Measurements from ENCODE around the gene SORCS2. TPM values are rescaled to one million over a fixed set of nuclear protein-coding genes. Genes with fewer than 3 reads are reported as not detected.

The SORCS2 gene
- total RNA-seq, 1 donor from 2014 or later: 3.1 TPM

DNA sequence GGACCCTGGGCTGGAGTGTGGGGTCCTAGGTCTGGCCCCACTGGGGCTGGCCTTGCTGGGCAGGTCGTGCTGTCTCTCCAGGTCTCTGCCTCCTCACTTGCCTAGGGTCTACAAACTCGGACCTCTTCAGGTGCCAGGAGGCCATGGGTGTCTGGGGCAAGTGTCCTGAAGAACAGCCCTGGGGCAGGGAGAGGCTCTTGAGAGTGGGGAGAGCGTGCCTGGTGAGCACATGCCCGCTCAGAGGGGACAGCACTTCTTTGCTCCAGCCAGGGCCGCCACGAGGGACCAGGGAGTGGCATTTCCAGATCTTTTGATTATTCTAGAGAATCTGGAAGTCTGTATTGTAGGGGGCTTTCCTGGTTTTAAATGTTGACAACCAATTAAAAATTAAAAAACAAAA is 63.7 kb downstream of the SORCS2 start:
- Histone ChIP-seq H3K9me3 (ENCODE audit: control insufficient read depth in 3 of 3, low read length in 3 of 3) (no peaks in the 10 kb centered on the region), H3K9ac (ENCODE audit: low read depth in 1 of 3, low read length in 3 of 3) (peak overlapping the region in 1 of 3 donors; percentile 45), H3K27ac (ENCODE audit: low read depth, low read length) (peak overlapping the region; percentile 69), H3K4me3 (ENCODE audit: low read length in 3 of 3) (no peak overlapping the region), H3K27me3 (ENCODE audit: control insufficient read depth in 3 of 3, insufficient read depth in 3 of 3, low read length in 3 of 3) (no peaks in the 10 kb centered on the region), H3K36me3 (ENCODE audit: control insufficient read depth in 3 of 3, insufficient read depth in 3 of 3, low read length in 3 of 3) (no peaks in the 10 kb centered on the region), H3K4me1 (ENCODE audit: control insufficient read depth in 3 of 3, insufficient read depth in 3 of 3, low read length in 3 of 3) (peaks cover 35 to 61% (median 48%) of the 10 kb centered on the region in 3 donors)

DNA sequence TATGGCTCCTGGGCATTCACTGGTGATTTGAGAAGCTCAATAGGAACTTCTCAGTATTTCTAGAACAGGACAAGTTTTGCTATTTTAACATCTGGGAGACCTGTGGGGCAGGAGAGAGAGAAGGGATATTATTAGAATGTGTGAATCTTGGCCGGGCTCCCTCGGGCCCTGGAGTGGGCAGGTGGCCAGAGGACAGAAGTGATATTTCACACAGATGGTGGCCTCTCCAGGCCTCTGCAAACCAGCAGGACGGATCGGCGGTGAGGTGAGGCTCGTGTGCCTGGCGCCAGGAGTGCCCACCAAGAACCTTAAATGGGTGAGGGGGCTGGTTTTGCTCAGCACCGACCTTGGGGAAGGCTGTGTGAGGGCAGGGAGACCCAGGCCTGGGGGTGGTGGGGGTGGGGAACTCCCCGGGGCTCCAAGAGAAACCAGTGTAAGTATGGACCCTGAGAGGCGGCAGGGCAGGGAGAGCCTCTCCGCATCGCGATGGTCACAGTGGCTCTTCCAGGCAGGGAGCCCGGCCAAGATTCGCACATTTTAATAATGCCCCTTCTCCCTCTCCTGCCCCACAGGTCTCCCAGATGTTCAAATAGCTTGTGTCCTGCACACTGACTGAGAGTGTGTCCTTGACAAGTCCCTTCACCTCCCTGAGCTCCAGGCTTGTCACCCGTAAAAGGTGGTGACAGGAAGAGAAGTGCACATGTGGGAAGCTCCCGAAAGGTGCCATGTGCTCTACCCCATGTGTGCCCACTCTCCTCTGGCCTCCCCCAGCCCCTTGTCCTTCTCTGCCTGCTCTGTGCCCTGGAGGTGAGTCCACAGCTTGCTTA is 64.9 kb downstream of the SORCS2 start:
- H3K9me3 ChIP-seq (ENCODE audit: control insufficient read depth in 3 of 3, low read length in 3 of 3): no peaks in the 10 kb centered on the region
- peaks cover 36 to 60% (median 47%) of the 10 kb centered on the region in 3 donors for H3K4me1 ChIP-seq (ENCODE audit: control insufficient read depth in 3 of 3, insufficient read depth in 3 of 3, low read length in 3 of 3)
- peak overlapping the region in 1 of 3 donors; percentile 35 for H3K4me3 ChIP-seq (ENCODE audit: low read length in 3 of 3)
- peak overlapping the region in 1 of 3 donors; percentile 50 for H3K9ac ChIP-seq (ENCODE audit: low read depth in 1 of 3, low read length in 3 of 3)
- no peaks in the 10 kb centered on the region for H3K27me3 ChIP-seq (ENCODE audit: control insufficient read depth in 3 of 3, insufficient read depth in 3 of 3, low read length in 3 of 3)
- H3K36me3 ChIP-seq (ENCODE audit: control insufficient read depth in 3 of 3, insufficient read depth in 3 of 3, low read length in 3 of 3): no peaks in the 10 kb centered on the region
- peak overlapping the region; percentile 69 for H3K27ac ChIP-seq (ENCODE audit: low read depth, low read length)

DNA sequence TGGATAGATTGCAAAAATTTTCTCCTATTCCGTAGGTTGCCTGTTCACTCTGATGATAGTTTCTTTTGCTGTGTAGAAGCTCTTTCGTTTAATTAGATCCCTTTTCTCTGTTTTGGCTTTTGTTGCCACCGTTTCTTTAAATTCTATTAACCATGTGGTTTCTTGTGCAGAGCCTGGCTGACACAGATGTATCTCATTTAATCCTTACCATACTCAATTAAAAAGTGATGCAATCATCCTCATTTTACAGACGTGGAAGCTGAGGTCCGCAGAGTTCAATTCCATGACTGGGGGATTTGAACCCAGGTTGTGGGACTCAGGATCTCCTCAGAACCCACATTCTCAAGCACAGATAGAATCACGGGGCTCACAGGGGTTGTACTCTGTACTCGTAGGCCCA is 66.7 kb downstream of the SORCS2 start:
- Histone ChIP-seq H3K9ac (ENCODE audit: low read depth in 1 of 3, low read length in 3 of 3) (no peak overlapping the region), H3K36me3 (ENCODE audit: control insufficient read depth in 3 of 3, insufficient read depth in 3 of 3, low read length in 3 of 3) (no peaks in the 10 kb centered on the region), H3K4me3 (ENCODE audit: low read length in 3 of 3) (no peak overlapping the region), H3K4me1 (ENCODE audit: control insufficient read depth in 3 of 3, insufficient read depth in 3 of 3, low read length in 3 of 3) (peaks cover 36 to 68% (median 48%) of the 10 kb centered on the region in 3 donors), H3K27ac (ENCODE audit: low read depth, low read length) (no peak overlapping the region), H3K27me3 (ENCODE audit: control insufficient read depth in 3 of 3, insufficient read depth in 3 of 3, low read length in 3 of 3) (peaks cover 0 to 3% (median 0%) of the 10 kb centered on the region in 3 donors), H3K9me3 (ENCODE audit: control insufficient read depth in 3 of 3, low read length in 3 of 3) (no peaks in the 10 kb centered on the region)

DNA sequence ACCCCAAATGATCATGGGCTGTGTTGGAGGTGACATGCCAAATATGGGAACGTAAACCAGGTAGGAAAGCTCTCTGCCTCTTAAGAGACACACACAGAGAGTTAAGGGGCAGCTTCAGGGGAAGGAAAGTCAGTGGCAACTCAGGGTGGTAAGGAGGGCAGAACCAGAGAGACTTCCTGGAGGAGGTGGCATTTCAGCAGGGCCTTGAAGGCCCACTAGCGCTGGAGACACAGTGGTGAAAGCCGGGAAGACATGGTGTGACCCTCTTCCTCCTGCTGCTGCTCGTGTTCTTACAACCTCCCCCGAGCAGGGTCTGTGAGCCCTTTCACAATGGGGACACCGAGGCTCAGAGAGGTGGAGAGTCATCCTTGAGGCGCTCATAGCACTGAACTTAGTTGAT is 68.2 kb downstream of the SORCS2 start:
- Histone ChIP-seq H3K36me3 (ENCODE audit: control insufficient read depth in 3 of 3, insufficient read depth in 3 of 3, low read length in 3 of 3) (no peaks in the 10 kb centered on the region), H3K4me1 (ENCODE audit: control insufficient read depth in 3 of 3, insufficient read depth in 3 of 3, low read length in 3 of 3) (peaks cover 29 to 57% (median 39%) of the 10 kb centered on the region in 3 donors), H3K27me3 (ENCODE audit: control insufficient read depth in 3 of 3, insufficient read depth in 3 of 3, low read length in 3 of 3) (peaks cover 0 to 6% (median 0%) of the 10 kb centered on the region in 3 donors), H3K27ac (ENCODE audit: low read depth, low read length) (peak overlapping the region; percentile 54), H3K9ac (ENCODE audit: low read depth in 1 of 3, low read length in 3 of 3) (no peak overlapping the region), H3K4me3 (ENCODE audit: low read length in 3 of 3) (no peak overlapping the region), H3K9me3 (ENCODE audit: control insufficient read depth in 3 of 3, low read length in 3 of 3) (no peaks in the 10 kb centered on the region)

DNA sequence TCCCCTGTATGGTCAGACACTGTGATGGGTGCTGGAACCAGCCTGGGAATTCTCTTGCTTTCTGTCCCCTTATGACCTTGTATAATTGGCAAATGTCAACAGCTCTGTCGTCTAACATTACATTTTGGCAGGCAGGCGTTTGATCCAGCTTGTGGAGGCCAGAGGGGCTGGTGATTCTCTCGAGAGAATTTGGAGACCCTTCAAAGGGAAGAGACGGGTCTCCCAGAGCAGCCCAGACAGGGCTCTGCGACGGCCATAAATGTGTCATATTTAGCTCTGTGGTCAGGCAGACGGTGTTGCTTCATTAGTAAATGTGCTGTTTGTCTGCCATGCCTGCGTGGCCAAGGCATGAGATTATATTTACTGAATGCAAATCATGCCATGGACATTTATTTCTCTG is 68.7 kb downstream of the SORCS2 start:
- peak overlapping the region in 1 of 3 donors; percentile 72 for H3K9ac ChIP-seq (ENCODE audit: low read depth in 1 of 3, low read length in 3 of 3)
- H3K27ac ChIP-seq (ENCODE audit: low read depth, low read length): peak overlapping the region; percentile 54
- H3K27me3 ChIP-seq (ENCODE audit: control insufficient read depth in 3 of 3, insufficient read depth in 3 of 3, low read length in 3 of 3): peaks cover 0 to 6% (median 0%) of the 10 kb centered on the region in 3 donors
- peak overlapping the region in 1 of 3 donors; percentile 2 for H3K4me3 ChIP-seq (ENCODE audit: low read length in 3 of 3)
- peaks cover 27 to 51% (median 34%) of the 10 kb centered on the region in 3 donors for H3K4me1 ChIP-seq (ENCODE audit: control insufficient read depth in 3 of 3, insufficient read depth in 3 of 3, low read length in 3 of 3)
- H3K36me3 ChIP-seq (ENCODE audit: control insufficient read depth in 3 of 3, insufficient read depth in 3 of 3, low read length in 3 of 3): no peaks in the 10 kb centered on the region
- H3K9me3 ChIP-seq (ENCODE audit: control insufficient read depth in 3 of 3, low read length in 3 of 3): no peaks in the 10 kb centered on the region

DNA sequence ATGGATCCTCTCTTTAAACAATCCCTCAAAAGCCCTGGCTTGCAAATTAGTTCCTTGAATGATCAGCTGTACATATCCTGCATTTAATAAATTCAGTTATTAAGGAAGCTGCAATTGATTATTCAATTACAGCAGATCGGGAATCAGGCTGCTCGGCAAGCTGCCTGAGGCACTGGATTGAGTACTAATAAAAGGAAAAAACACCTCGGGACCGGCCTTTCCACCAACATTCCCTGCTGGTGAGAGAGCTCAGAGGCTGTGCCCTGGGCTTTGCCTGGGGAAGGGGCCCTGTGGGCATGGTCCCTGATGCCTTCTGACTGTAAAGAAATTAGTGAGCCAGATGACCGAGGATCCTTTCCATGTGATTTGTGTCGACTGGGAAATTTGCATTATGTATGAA is 69.2 kb downstream of the SORCS2 start:
- no peaks in the 10 kb centered on the region for H3K9me3 ChIP-seq (ENCODE audit: control insufficient read depth in 3 of 3, low read length in 3 of 3)
- H3K9ac ChIP-seq (ENCODE audit: low read depth in 1 of 3, low read length in 3 of 3): peak overlapping the region in 2 of 3 donors; percentile 48 to 72
- peaks cover 0 to 6% (median 0%) of the 10 kb centered on the region in 3 donors for H3K27me3 ChIP-seq (ENCODE audit: control insufficient read depth in 3 of 3, insufficient read depth in 3 of 3, low read length in 3 of 3)
- H3K4me3 ChIP-seq (ENCODE audit: low read length in 3 of 3): peak overlapping the region in 2 of 3 donors; percentile 2 to 12
- peaks cover 23 to 47% (median 30%) of the 10 kb centered on the region in 3 donors for H3K4me1 ChIP-seq (ENCODE audit: control insufficient read depth in 3 of 3, insufficient read depth in 3 of 3, low read length in 3 of 3)
- peak overlapping the region; percentile 54 for H3K27ac ChIP-seq (ENCODE audit: low read depth, low read length)
- no peaks in the 10 kb centered on the region for H3K36me3 ChIP-seq (ENCODE audit: control insufficient read depth in 3 of 3, insufficient read depth in 3 of 3, low read length in 3 of 3)

DNA sequence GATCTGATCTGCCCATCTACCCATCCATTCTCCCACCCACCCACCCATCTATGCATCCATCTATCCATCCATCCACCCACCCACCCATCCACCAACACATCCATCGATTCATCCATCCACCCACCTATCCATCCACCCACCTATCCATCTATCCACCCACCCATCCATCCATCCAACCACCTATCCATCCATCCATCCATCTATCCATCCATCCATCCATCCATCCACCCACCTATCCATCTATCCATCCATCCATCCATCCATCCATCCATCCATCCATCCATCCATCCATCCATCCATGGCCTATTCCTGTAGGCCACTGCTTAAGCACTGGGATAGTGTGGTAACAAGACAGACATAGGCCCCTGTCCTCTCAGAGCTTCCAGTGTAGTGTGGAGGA is 69.8 kb downstream of the SORCS2 start:
- H3K36me3 ChIP-seq (ENCODE audit: control insufficient read depth in 3 of 3, insufficient read depth in 3 of 3, low read length in 3 of 3): no peaks in the 10 kb centered on the region
- H3K27ac ChIP-seq (ENCODE audit: low read depth, low read length): no peak overlapping the region
- H3K27me3 ChIP-seq (ENCODE audit: control insufficient read depth in 3 of 3, insufficient read depth in 3 of 3, low read length in 3 of 3): peaks cover 0 to 6% (median 0%) of the 10 kb centered on the region in 3 donors
- H3K4me3 ChIP-seq (ENCODE audit: low read length in 3 of 3): no peak overlapping the region
- H3K9ac ChIP-seq (ENCODE audit: low read depth in 1 of 3, low read length in 3 of 3): no peak overlapping the region
- H3K9me3 ChIP-seq (ENCODE audit: control insufficient read depth in 3 of 3, low read length in 3 of 3): no peaks in the 10 kb centered on the region
- peaks cover 20 to 41% (median 25%) of the 10 kb centered on the region in 3 donors for H3K4me1 ChIP-seq (ENCODE audit: control insufficient read depth in 3 of 3, insufficient read depth in 3 of 3, low read length in 3 of 3)

DNA sequence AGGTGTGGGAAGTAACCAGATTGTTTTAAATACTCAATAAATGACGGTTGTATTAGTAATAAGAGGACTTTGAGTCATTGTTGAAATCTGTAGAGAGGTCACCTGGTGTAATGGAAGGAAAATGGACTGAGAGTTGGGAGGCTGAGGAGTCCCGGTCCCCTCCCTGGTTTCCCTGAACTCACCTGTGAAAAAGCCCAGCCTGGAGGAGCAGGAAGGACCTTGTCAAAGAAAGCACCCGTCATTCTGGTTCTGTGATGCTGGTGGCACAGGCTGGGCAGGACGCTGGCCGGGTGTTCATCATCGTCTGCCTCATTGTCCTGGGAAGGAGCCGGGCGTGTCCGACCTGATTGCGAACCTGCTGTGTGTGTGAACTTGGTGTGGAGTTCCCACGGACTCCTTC is 70.8 kb downstream of the SORCS2 start:
- Histone ChIP-seq H3K27me3 (ENCODE audit: control insufficient read depth in 3 of 3, insufficient read depth in 3 of 3, low read length in 3 of 3) (peaks cover 0 to 6% (median 0%) of the 10 kb centered on the region in 3 donors), H3K36me3 (ENCODE audit: control insufficient read depth in 3 of 3, insufficient read depth in 3 of 3, low read length in 3 of 3) (no peaks in the 10 kb centered on the region), H3K27ac (ENCODE audit: low read depth, low read length) (no peak overlapping the region), H3K9ac (ENCODE audit: low read depth in 1 of 3, low read length in 3 of 3) (no peak overlapping the region), H3K4me3 (ENCODE audit: low read length in 3 of 3) (no peak overlapping the region), H3K9me3 (ENCODE audit: control insufficient read depth in 3 of 3, low read length in 3 of 3) (no peaks in the 10 kb centered on the region), H3K4me1 (ENCODE audit: control insufficient read depth in 3 of 3, insufficient read depth in 3 of 3, low read length in 3 of 3) (peaks cover 16 to 34% (median 17%) of the 10 kb centered on the region in 3 donors)

DNA sequence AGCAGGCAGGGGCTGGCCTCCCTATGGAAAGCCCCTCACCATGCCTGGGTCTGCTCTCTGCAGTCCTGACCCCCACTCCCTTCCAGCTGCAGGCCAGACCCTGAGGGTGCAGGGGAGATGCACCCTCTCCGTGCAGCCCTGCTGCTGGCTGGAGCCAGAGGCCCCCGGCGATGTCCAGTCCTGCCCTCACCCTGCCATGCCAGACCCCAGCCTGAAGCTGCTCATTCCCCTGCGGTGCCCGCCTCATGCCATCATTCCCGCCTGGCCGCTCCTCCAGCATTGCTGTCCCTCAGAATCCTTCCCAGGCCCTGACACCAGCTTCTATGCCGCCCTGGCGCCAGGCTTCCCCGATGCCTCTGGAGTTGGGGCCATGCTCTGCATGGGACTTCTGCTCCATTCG is 72.4 kb downstream of the SORCS2 start:
- Histone ChIP-seq H3K27ac (ENCODE audit: low read depth, low read length) (no peak overlapping the region), H3K9ac (ENCODE audit: low read depth in 1 of 3, low read length in 3 of 3) (no peak overlapping the region), H3K4me1 (ENCODE audit: control insufficient read depth in 3 of 3, insufficient read depth in 3 of 3, low read length in 3 of 3) (peaks cover 16 to 40% (median 19%) of the 10 kb centered on the region in 3 donors), H3K9me3 (ENCODE audit: control insufficient read depth in 3 of 3, low read length in 3 of 3) (no peaks in the 10 kb centered on the region), H3K27me3 (ENCODE audit: control insufficient read depth in 3 of 3, insufficient read depth in 3 of 3, low read length in 3 of 3) (peaks cover 0 to 6% (median 0%) of the 10 kb centered on the region in 3 donors), H3K4me3 (ENCODE audit: low read length in 3 of 3) (no peak overlapping the region), H3K36me3 (ENCODE audit: control insufficient read depth in 3 of 3, insufficient read depth in 3 of 3, low read length in 3 of 3) (no peaks in the 10 kb centered on the region)

Measured in skeletal muscle tissue (tissue), 4 donors.